HS-27A (cell line): ENCODE measurements around the gene DNAJB13.

Experiments used
- DNase-seq: peaks from one replicate; pipeline ENCODE4 v3.0.0-alpha.2; 2012; ENCODE audit warnings: low read depth, missing footprints

Gene DNAJB13

DNA sequence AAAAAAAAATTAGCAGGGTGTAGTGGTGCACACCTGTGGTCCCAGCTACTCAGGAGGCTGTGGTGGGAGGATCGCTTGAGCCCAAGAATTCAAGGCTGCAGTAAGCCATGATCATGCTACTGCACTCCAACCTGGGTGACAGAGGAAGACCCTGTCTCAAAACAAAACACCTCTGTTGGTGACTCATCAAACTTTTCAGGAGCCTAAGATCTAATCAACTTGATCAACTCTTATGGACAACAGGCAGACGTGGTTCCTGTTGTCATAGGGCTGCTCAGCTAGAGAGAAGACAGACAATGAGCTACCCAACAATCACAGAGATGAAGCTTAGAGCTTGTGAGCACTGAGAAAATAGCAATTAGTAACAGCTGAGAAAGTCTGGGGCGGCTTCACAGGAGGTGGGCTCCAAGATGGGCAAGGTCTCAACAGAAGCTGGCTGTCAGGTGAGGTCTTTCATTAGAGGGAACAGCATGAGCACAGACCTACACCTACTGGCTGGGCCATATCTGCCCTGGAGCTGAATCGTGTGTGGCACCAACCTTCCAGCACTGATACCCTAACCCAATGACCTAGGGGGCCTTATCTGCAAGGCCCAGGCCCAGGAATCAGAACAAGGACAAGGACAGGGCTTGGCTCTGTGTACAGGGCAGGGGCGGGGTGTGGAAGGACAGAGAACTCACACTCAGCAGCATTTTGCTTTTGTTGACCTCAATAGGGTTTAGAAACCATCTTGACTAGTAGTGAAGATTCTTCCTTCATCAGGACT, 65.3 kb downstream of the DNAJB13 start:
- no peak for DNase-seq

DNA sequence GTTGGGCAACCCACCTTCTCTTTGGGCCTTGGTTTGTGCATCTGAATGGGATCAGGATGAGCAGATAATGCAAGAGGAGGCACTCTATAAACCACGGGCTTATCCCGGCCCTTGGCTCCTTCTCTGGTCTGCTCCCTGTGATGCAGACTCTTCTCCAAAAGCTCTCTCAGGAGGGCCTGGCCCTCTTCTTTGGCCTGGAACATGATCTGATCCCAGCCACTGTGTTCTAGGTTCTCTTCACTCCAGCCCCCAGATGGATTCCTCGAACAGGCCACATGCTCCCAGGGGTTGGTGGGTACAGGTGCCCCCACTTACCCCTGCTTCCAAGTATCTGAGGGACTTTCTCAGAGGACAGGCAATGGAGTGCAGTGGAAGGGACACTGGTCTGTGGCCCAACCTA, 66.8 kb downstream of the DNAJB13 start:
- no peak for DNase-seq

DNA sequence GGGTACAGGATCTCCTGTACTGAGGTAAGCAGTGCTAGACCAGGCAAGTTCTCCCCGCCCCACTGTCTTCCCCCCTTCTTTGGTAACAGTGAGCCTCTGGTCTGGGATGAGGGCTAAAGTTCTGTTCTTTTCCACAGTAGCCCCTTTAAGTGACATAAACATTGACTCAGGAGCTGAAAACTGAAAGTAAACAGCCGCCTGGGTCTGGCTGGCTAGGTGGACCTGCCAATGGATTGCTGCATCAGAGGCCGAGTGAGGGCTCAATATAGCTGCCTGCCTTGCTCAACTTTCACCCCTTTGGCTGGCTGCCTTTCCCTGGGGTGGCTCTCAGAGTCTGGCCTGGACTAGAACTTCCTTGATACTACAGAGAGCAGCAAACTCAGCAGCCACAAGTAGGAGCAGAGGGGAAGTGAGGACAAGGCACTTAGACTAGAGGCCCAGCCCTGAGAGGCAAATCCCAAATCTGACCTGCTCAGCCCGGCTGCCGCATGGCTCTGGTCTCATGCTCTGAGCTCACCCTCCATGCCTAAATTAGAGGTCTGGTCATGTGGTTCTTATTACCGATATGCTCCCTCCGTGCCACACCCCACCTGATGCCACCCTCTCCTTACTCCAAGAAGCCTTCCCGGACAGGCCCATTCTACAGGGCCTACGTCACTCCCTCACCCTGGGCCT, 67.6 kb downstream of the DNAJB13 start:
- no peak for DNase-seq

DNA sequence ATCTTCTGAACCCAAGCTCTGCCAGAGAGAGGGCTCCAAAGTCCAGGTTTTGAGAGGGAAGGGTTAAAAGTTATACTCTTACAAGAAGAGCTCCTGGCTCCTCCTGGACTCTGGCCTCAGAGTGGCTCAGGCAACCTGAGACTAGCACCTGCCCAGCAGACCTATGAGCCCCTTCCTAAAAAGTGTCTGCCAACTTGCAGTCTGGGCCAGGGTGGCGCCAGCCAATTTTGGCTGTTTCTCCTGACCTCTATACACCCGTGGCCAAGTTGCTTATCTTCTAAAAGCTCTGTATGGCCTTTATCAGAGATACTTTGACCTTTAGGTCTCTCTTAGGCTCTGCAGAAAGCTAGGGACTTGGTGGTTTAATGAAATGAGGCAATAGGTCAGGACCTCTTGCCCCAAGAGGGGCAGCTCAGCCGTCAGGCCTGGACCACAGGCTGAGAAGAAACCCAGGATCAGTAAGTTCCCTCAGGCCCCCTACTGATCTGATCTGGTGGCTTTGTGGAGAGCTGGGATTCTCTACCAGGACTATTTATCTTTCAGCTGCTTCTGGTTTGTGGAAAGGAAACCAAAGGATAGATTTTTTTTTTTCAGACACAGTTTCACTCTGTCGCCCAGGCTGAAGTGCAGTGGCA, 68.4 kb downstream of the DNAJB13 start:
- no peak for DNase-seq

- no peak for DNase-seq
Observed at GRCh38 chr11:74019860-74020259, 69.0 kb downstream of the DNAJB13 start.
